ENCODE results near the gene ATP10B.

Gene ATP10B

DNA sequence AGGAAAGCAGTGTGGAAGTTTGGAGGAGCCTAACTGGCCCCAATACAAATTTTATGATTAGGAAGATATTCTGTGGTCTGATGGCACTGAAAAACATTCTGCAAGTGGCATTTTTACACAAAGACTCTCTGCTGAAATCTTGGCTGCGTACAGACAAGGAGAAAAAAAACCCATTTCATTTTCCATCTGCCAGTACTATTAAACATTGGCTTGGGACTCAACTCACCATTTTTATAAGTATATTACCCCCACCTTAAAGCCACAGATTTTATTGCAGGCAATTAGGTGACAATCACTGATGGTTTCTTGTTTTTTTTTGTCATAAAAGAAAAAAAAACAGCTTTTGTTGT lies 223.4 kb downstream of the ATP10B start:
- TF ChIP-seq, protein P1, sequence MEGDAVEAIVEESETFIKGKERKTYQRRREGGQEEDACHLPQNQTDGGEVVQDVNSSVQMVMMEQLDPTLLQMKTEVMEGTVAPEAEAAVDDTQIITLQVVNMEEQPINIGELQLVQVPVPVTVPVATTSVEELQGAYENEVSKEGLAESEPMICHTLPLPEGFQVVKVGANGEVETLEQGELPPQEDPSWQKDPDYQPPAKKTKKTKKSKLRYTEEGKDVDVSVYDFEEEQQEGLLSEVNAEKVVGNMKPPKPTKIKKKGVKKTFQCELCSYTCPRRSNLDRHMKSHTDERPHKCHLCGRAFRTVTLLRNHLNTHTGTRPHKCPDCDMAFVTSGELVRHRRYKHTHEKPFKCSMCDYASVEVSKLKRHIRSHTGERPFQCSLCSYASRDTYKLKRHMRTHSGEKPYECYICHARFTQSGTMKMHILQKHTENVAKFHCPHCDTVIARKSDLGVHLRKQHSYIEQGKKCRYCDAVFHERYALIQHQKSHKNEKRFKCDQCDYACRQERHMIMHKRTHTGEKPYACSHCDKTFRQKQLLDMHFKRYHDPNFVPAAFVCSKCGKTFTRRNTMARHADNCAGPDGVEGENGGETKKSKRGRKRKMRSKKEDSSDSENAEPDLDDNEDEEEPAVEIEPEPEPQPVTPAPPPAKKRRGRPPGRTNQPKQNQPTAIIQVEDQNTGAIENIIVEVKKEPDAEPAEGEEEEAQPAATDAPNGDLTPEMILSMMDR (IDR thresholded peaks at IDR 0.05; ENCODE audit: insufficient read depth, low read length, poor library complexity, severe bottlenecking) = no peak
- no peaks in the 10 kb centered on the region for H3K36me3 ChIP-seq (ENCODE audit: control insufficient read depth, insufficient read depth, low read length)
- H3K4me3 ChIP-seq (replicated peaks; ENCODE audit: low read depth, low read length) = no peak overlapping the region
- no peaks in the 10 kb centered on the region; the same call in 1 of the 2 replicates for H3K27me3 ChIP-seq (replicated peaks; ENCODE audit: control insufficient read depth, insufficient read depth, low read length)
- no peak for DNase-seq (ENCODE audit: extremely low read depth, insufficient read length)

DNA sequence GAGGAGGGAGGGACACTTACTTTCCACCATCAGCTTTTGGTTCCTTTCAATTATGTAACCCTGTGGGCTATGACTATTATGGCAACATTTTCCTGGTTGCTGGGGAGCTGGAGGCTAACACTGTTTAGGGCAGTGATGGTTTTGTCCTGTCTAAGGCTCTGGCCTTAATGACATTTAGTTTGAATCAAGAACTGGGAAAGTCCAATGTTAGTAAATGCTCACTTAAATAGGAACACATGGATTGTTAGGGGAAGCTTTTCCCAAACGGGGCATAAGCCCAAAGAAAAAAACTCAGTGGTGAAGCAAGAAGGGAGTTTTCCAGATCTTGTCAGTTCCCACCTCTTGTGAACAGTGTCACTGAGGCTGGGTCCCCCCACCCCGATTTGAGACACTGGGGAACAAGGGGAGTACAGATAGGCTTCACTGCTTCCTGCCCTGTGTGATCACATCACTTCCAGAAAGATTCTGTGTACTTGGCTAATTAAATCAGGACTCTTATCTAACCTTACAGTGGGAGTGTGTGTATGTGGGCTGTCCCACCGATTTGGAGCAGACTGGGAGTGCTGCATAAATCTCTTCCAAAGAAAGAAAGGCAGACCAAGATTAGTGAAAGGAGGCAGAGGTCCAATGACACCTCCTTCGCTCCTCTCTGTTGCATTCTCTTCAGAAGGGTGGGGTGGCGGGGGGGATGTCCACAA lies 223.9 kb downstream of the ATP10B start:
- no peak overlapping the region for H3K4me3 ChIP-seq (replicated peaks; ENCODE audit: low read depth, low read length)
- TF ChIP-seq, protein P1 (IDR thresholded peaks at IDR 0.05; ENCODE audit: insufficient read depth, low read length, poor library complexity, severe bottlenecking) = no peak
- no peaks in the 10 kb centered on the region; the same call in 1 of the 2 replicates for H3K27me3 ChIP-seq (replicated peaks; ENCODE audit: control insufficient read depth, insufficient read depth, low read length)
- no peak for DNase-seq (ENCODE audit: extremely low read depth, insufficient read length)
- H3K36me3 ChIP-seq (ENCODE audit: control insufficient read depth, insufficient read depth, low read length) = no peaks in the 10 kb centered on the region

- Histone ChIP-seq H3K27me3 (replicated peaks; ENCODE audit: control insufficient read depth, insufficient read depth, low read length) (no peaks in the 10 kb centered on the region; the same call in 1 of the 2 replicates), H3K4me3 (replicated peaks; ENCODE audit: low read depth, low read length) (no peak overlapping the region), H3K36me3 (ENCODE audit: control insufficient read depth, insufficient read depth, low read length) (no peaks in the 10 kb centered on the region)
- TF ChIP-seq, protein P1 (IDR thresholded peaks at IDR 0.05; ENCODE audit: insufficient read depth, low read length, poor library complexity, severe bottlenecking) = no peak
- no peak for DNase-seq (ENCODE audit: extremely low read depth, insufficient read length)
Observed at GRCh38 chr5:160626322-160626721, 225.7 kb downstream of the ATP10B start.

DNA sequence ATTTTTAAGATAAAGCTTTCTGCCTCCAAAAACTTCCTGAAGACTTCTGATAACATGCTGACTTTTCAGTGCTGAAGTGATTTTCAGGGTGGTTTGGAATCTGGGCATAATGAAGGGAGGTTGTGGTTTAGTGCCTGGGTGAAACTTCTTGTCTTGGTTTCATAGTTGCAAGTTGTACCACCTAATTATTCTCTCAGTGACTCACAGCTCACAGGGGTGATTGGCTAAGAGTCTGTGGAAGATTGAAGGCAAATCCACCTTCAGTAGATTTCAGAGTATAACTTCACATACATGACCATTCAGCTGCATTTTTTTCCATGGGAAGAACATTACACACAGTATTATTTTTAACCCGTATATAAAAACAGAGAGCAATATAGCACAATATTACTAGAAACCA lies 230.5 kb downstream of the ATP10B start:
- no peak for DNase-seq (ENCODE audit: extremely low read depth, insufficient read length)
- no peaks in the 10 kb centered on the region; the same call in 1 of the 2 replicates for H3K27me3 ChIP-seq (replicated peaks; ENCODE audit: control insufficient read depth, insufficient read depth, low read length)

DNA sequence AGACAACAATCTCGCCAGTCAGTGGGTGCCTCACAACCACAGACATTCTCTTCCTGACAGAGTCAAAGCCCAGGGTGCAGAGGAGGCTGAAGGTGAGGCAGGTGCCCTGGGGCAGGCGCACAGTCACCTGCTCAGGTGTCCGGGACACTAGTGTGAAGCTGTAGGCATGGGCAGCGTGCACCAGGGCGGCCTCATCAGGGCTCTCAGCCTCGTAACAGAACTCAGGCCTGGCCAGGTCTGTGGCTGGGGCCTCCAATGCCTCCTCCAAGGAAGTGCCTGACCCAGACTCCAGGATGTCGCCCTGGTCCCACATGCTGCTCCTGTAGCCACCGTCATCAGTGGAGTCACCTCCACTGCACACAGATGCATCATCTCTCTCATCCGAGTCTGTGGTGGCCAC lies 231.6 kb downstream of the ATP10B start:
- TF ChIP-seq, protein P1 (IDR thresholded peaks at IDR 0.05; ENCODE audit: insufficient read depth, low read length, poor library complexity, severe bottlenecking) = no peak
- no peaks in the 10 kb centered on the region; the same call in 1 of the 2 replicates for H3K27me3 ChIP-seq (replicated peaks; ENCODE audit: control insufficient read depth, insufficient read depth, low read length)
- no peak for DNase-seq (ENCODE audit: extremely low read depth, insufficient read length)
- H3K36me3 ChIP-seq (ENCODE audit: control insufficient read depth, insufficient read depth, low read length) = no peaks in the 10 kb centered on the region
- H3K4me3 ChIP-seq (replicated peaks; ENCODE audit: low read depth, low read length) = no peak overlapping the region

More for the DNA sequence above, 230.5 kb downstream of the ATP10B start:
- Histone ChIP-seq H3K36me3 (ENCODE audit: control insufficient read depth, insufficient read depth, low read length) (no peaks in the 10 kb centered on the region), H3K4me3 (replicated peaks; ENCODE audit: low read depth, low read length) (no peak overlapping the region)
- TF ChIP-seq, protein P1 (IDR thresholded peaks at IDR 0.05; ENCODE audit: insufficient read depth, low read length, poor library complexity, severe bottlenecking) = no peak

Measured in GM06990 (cell line).